Activated CD8-positive, alpha-beta T cell treated with anti-CD3 and anti-CD28 coated beads for 36 hours (primary cell): ENCODE data around the gene TNFAIP8L1. TPM values are rescaled to one million over a fixed set of nuclear protein-coding genes. Genes with fewer than 3 reads are reported as not detected.
A peak's percentile ranks its signal among the peaks of the same experiment; 100 is the strongest.

Experiments used
- ATAC-seq: fragments of 200-7000 bp; cut with Tn5 transposase; one replicate; pipeline ENCODE4 v1.10.0; 2021; ENCODE audit warnings: mild to moderate bottlenecking, moderate library complexity
- CTCF ChIA-PET: fragments of 350-600 bp; sonication (Branson Sonifier 250); formaldehyde crosslinking; loops from one replicate; lab custom pipeline; 2021; ENCODE audit warnings: antibody characterized with exemption; lab: Charles Lee
- POLR2A ChIA-PET: fragments of 350-600 bp; sonication (Branson Sonifier 250); formaldehyde crosslinking; loops from one replicate; lab custom pipeline; 2021; ENCODE audit warnings: antibody characterized with exemption; lab: Charles Lee
- DNase-seq: peaks from one replicate; pipeline ENCODE4 v3.0.0-alpha.2; 2020
- H3K27ac Mint-ChIP-seq: one replicate; pipeline ENCODE4 v1.8.0; 2021; ENCODE audit warnings: mild to moderate bottlenecking, mixed read lengths
- H3K27me3 Mint-ChIP-seq: one replicate; pipeline ENCODE4 v1.8.0; 2021; ENCODE audit warnings: mixed read lengths
- H3K36me3 Mint-ChIP-seq: one replicate; pipeline ENCODE4 v1.8.0; 2021; ENCODE audit warnings: low read depth, mixed read lengths
- H3K4me1 Mint-ChIP-seq: one replicate; pipeline ENCODE4 v1.8.0; 2021; ENCODE audit warnings: low read depth, mixed read lengths
- H3K4me3 Mint-ChIP-seq: one replicate; pipeline ENCODE4 v1.8.0; 2021; ENCODE audit warnings: mild to moderate bottlenecking, moderate library complexity, mixed read lengths
- H3K9me3 Mint-ChIP-seq: one replicate; pipeline ENCODE4 v1.8.0; 2021; ENCODE audit warnings: mixed read lengths
- intact Hi-C: fragments of 100-400 bp; cut with micrococcal nuclease; formaldehyde crosslinking; loops from one replicate; pipeline ENCODE4 v1.10.0; 2022
- total RNA-seq, 2 experiments: library from RNA; stranded (reverse); gene quantifications; one replicate each; pipeline ENCODE4 v1.2.3, GENCODE V29; 2021
- TF ChIP-seq, protein P1 (sequence below): fragments of 200-600 bp; IDR thresholded peaks from one replicate; pipeline ENCODE4 v1.8.0; 2022; ENCODE audit warnings: antibody characterized with exemption, mild to moderate bottlenecking

TNFAIP8L1 gene
- total RNA-seq, 2 experiments from 2014 or later = 13.5 to 13.7 TPM

DNA sequence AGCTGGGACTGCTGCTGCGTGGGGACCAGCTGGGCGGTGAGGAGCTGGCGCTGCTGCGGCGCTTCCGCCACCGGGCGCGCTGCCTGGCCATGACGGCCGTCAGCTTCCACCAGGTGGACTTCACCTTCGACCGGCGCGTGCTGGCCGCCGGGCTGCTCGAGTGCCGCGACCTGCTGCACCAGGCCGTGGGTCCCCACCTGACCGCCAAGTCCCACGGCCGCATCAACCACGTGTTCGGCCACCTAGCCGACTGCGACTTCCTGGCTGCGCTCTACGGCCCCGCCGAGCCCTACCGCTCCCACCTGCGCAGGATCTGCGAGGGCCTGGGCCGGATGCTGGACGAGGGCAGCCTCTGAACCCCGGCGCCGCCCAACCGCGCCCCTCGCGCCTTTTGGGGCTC is 12.8 kb downstream of the TNFAIP8L1 start:
- Mint-ChIP-seq H3K4me1 (no peaks in the 10 kb centered on the region), H3K4me3 (no peak overlapping the region), H3K36me3 (peaks cover 9% of the 10 kb centered on the region), H3K27me3 (no peaks in the 10 kb centered on the region), H3K27ac (no peak overlapping the region), H3K9me3 (no peaks in the 10 kb centered on the region)
- no peak for DNase-seq
- POLR2A ChIA-PET = no interaction called here
- intact Hi-C loops = no loop called here
- CTCF ChIA-PET = no interaction called here
- ATAC-seq = no peak
- TF ChIP-seq, protein P1, sequence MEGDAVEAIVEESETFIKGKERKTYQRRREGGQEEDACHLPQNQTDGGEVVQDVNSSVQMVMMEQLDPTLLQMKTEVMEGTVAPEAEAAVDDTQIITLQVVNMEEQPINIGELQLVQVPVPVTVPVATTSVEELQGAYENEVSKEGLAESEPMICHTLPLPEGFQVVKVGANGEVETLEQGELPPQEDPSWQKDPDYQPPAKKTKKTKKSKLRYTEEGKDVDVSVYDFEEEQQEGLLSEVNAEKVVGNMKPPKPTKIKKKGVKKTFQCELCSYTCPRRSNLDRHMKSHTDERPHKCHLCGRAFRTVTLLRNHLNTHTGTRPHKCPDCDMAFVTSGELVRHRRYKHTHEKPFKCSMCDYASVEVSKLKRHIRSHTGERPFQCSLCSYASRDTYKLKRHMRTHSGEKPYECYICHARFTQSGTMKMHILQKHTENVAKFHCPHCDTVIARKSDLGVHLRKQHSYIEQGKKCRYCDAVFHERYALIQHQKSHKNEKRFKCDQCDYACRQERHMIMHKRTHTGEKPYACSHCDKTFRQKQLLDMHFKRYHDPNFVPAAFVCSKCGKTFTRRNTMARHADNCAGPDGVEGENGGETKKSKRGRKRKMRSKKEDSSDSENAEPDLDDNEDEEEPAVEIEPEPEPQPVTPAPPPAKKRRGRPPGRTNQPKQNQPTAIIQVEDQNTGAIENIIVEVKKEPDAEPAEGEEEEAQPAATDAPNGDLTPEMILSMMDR = no peak

DNA sequence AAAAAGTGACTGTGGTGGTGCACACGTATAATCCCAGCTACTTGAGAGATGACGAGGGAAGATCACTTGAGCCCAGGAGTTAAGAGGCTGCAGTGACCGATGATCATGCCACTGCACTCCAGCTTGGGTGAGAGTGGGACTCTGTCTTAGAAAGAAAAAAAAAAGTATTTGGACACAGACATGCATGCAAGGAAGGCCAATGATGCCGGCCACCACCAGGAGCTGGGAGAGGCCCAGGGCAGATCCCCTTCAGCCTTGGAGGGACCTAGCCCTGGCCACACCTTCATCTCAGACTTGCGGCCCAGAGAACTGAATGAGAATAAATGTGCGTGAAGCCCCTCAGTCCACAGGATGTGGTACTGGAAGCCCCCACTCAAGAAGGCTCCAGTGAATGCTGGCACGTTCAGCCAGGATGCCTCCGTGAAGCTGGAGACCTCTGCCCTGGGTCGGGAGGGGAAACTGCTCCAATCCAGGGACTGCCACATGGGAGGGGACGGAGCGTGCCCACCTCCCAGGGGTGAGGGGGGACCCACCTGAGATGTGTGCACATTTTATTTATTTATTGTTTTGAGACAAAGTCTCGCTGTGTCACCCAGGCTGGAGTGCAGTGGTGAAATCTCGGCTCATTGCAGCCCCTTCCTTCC is 14.6 kb downstream of the TNFAIP8L1 start:
- TF ChIP-seq, protein P1 = no peak
- POLR2A ChIA-PET = interaction anchor here (0.9 kb wide), 2 partner anchors 14 to 214 kb away, joined by 3 read pairs; partner anchors contain the start of gene PLIN3
- Mint-ChIP-seq H3K27ac (no peak overlapping the region), H3K9me3 (no peaks in the 10 kb centered on the region), H3K27me3 (no peaks in the 10 kb centered on the region), H3K4me1 (no peaks in the 10 kb centered on the region), H3K4me3 (no peak overlapping the region), H3K36me3 (peaks cover 17% of the 10 kb centered on the region)
- CTCF ChIA-PET = interaction anchor here (0.6 to 2.1 kb wide), 2 partner anchors 17 to 60 kb away, joined by 3 to 6 read pairs; no protein-coding TSS in a partner anchor
- intact Hi-C loops = no loop called here
- DNase-seq (no peak), ATAC-seq (no peak)

DNA sequence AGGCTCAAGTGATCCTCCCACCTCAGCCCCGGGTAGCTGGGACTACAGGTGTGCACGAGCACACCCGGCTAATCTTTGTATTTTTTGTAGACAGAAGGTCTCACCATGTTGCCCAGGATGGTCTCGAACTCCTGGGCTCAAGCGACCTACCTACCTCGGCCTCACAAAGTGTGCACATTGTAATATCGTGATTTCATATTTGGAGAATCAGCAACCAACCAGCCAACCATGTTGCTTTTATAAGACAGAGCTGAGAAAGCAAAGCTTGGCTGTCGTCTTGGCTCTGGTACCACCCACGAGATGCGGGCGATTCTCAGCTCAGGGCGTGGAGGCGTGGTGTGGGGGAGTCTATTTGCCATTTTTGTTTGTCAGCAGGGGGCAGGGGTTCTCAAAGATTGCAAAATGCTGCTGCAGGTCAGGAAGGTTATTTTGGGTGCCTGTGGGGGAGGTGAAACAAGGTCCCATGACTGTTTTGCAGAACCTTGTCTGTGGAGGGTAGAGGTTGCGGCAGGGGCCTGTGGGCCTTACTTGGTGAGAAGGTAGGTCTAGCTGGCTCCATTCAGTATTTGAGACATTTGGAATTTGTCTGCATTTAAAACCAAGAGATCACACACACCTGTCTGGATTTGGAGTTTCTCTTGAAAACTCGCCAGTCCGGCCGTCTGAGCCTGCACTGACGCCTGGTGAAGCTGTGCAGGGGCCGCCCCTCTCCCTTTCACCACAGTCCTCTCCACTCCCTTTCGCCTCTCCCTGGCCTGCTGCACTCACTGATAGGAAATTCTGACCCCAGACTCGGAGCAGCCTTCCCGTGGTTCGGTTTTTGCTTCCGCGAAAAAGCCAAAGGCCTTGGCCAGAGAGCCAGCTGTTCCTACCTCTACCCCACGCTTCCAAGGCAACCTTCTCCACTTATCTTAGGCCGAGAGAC is 15.4 kb downstream of the TNFAIP8L1 start:
- Mint-ChIP-seq H3K4me1 (no peaks in the 10 kb centered on the region), H3K9me3 (no peaks in the 10 kb centered on the region), H3K36me3 (peaks cover 21% of the 10 kb centered on the region), H3K27ac (peak overlapping the region; percentile 39), H3K27me3 (no peaks in the 10 kb centered on the region), H3K4me3 (no peak overlapping the region)
- POLR2A ChIA-PET = interaction anchor here (0.9 to 1.6 kb wide), 4 partner anchors 10 to 669 kb away, joined by 3 to 5 read pairs (median 3); partner anchors contain the start of genes EEF2 and PLIN3
- TF ChIP-seq, protein P1 = no peak
- intact Hi-C loops = no loop called here
- ATAC-seq (no peak), DNase-seq (no peak)
- CTCF ChIA-PET = interaction anchor here (0.6 to 2.1 kb wide), 2 partner anchors 18 to 61 kb away, joined by 3 to 6 read pairs; no protein-coding TSS in a partner anchor

DNA sequence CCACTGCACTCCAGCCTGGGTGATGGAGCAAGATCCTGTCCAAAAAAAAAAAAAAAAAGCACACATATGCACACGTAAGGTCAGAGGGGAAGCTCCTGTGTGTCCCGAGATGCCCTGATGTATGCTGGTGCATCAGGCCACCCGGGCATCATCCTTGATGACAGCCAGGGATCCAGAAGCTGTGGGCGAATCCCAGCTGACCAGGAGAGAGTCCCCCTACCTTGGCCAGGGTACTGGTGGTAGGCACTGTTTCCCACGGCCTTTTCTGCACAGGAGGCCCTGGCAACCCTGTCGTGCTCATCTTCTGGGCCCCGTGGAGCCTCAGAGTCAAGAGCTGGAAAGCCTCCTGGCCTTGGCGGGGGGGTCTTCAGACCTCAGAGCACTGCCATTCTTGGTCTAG is 16.8 kb downstream of the TNFAIP8L1 start:
- ChIA-PET POLR2A (interaction anchor here (1.6 kb wide), 1 partner anchor 8 kb away, joined by 5 read pairs; no protein-coding TSS in a partner anchor), CTCF (interaction anchor here (2.1 kb wide), 1 partner anchor 20 kb away, joined by 6 read pairs; no protein-coding TSS in a partner anchor)
- intact Hi-C loops = no loop called here
- Mint-ChIP-seq H3K4me3 (no peak overlapping the region), H3K36me3 (peaks cover 25% of the 10 kb centered on the region), H3K9me3 (no peaks in the 10 kb centered on the region), H3K27me3 (no peaks in the 10 kb centered on the region), H3K4me1 (peaks cover under 1% of the 10 kb centered on the region), H3K27ac (no peak overlapping the region)
- DNase-seq (no peak), ATAC-seq (no peak)
- TF ChIP-seq, protein P1 = no peak
